ENCODE data around the gene RXRB.

RXRB gene

GRCh38 chr6:33168284-33168601, 32.2 kb downstream of the RXRB start:
- Histone ChIP-seq H3K9me3 (ENCODE audit: control insufficient read depth, low read length) (no peaks in the 10 kb centered on the region), H3K4me1 (no peaks in the 10 kb centered on the region), H3K27me3 (ENCODE audit: control insufficient read depth, insufficient read depth, low read length) (no peaks in the 10 kb centered on the region), H3K4me3 (ENCODE audit: low read depth, low read length) (no peak overlapping the region), H3K27ac (no peak overlapping the region), H3K79me2 (no peaks in the 10 kb centered on the region), H3K36me3 (ENCODE audit: control insufficient read depth, insufficient read depth, low read length) (no peaks in the 10 kb centered on the region), H3K9ac (no peak overlapping the region), H3K4me2 (ENCODE audit: low read length) (no peak overlapping the region), H2AFZ (no peak overlapping the region)
- TF ChIP-seq, protein P1, sequence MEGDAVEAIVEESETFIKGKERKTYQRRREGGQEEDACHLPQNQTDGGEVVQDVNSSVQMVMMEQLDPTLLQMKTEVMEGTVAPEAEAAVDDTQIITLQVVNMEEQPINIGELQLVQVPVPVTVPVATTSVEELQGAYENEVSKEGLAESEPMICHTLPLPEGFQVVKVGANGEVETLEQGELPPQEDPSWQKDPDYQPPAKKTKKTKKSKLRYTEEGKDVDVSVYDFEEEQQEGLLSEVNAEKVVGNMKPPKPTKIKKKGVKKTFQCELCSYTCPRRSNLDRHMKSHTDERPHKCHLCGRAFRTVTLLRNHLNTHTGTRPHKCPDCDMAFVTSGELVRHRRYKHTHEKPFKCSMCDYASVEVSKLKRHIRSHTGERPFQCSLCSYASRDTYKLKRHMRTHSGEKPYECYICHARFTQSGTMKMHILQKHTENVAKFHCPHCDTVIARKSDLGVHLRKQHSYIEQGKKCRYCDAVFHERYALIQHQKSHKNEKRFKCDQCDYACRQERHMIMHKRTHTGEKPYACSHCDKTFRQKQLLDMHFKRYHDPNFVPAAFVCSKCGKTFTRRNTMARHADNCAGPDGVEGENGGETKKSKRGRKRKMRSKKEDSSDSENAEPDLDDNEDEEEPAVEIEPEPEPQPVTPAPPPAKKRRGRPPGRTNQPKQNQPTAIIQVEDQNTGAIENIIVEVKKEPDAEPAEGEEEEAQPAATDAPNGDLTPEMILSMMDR (IDR thresholded peaks at IDR 0.05), result no peak

GRCh38 chr6:33167374-33168283, 32.8 kb downstream of the RXRB start:
- no peak overlapping the region for H3K9ac ChIP-seq
- no peak overlapping the region for H3K4me2 ChIP-seq (ENCODE audit: low read length)
- H3K27ac ChIP-seq, result no peak overlapping the region
- TF ChIP-seq, protein P1 (IDR thresholded peaks at IDR 0.05), result no peak
- no peaks in the 10 kb centered on the region for H3K79me2 ChIP-seq
- no peaks in the 10 kb centered on the region for H3K4me1 ChIP-seq
- H3K36me3 ChIP-seq (ENCODE audit: control insufficient read depth, insufficient read depth, low read length), result no peaks in the 10 kb centered on the region
- no peaks in the 10 kb centered on the region for H3K27me3 ChIP-seq (ENCODE audit: control insufficient read depth, insufficient read depth, low read length)
- H3K9me3 ChIP-seq (ENCODE audit: control insufficient read depth, low read length), result no peaks in the 10 kb centered on the region
- no peak overlapping the region for H2AFZ ChIP-seq
- no peak overlapping the region for H3K4me3 ChIP-seq (ENCODE audit: low read depth, low read length)

DNA sequence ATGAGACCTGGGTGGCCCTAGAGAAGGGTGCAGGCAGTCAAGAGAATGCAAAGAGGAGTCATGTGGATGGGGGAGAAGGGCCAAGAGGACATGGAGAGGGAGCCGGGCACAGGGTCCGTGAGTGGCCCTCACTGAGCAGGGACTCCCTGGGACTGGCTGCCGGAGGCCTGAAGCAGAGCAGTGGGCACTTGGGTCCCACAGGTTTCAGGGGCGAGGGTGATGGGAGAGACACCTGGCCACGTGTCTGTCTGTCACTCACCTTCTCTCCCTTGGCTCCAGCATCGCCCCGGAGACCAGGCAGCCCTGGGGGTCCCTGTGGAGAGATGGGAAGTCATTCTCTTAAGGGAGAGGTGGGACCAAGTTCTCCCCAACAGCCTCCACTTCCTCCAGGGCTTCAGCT, 33.7 kb downstream of the RXRB start:
- no peak overlapping the region for H3K9ac ChIP-seq
- no peak overlapping the region for H3K4me3 ChIP-seq (ENCODE audit: low read depth, low read length)
- no peaks in the 10 kb centered on the region for H3K36me3 ChIP-seq (ENCODE audit: control insufficient read depth, insufficient read depth, low read length)
- H2AFZ ChIP-seq, result no peak overlapping the region
- H3K27me3 ChIP-seq (ENCODE audit: control insufficient read depth, insufficient read depth, low read length), result no peaks in the 10 kb centered on the region
- H3K27ac ChIP-seq, result no peak overlapping the region
- no peak overlapping the region for H3K4me2 ChIP-seq (ENCODE audit: low read length)
- TF ChIP-seq, protein P1 (IDR thresholded peaks at IDR 0.05), result no peak
- no peaks in the 10 kb centered on the region for H3K79me2 ChIP-seq
- no peaks in the 10 kb centered on the region for H3K4me1 ChIP-seq
- no peaks in the 10 kb centered on the region for H3K9me3 ChIP-seq (ENCODE audit: control insufficient read depth, low read length)

DNA sequence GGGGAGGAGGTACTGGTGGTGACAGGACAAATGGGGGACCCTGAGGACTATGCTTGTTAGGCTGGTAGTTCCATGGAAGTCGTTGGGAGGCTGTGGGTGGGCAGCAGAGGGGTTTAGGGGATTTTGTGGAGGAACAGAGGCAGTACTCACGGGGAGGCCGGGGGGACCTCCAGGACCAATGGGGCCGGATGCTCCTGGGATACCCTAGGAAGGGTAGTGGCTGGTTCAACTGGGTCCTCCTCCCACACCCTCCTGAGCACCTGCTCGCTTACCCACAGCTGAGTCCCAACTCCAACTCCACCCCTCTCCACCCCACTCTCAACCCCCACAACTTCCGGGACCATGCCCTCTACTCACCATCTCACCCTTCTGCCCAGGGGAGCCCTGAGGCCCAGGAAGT, 34.1 kb downstream of the RXRB start:
- H3K9me3 ChIP-seq (ENCODE audit: control insufficient read depth, low read length), result no peaks in the 10 kb centered on the region
- no peaks in the 10 kb centered on the region for H3K4me1 ChIP-seq
- H3K9ac ChIP-seq, result no peak overlapping the region
- H3K27me3 ChIP-seq (ENCODE audit: control insufficient read depth, insufficient read depth, low read length), result no peaks in the 10 kb centered on the region
- H3K79me2 ChIP-seq, result no peaks in the 10 kb centered on the region
- no peaks in the 10 kb centered on the region for H3K36me3 ChIP-seq (ENCODE audit: control insufficient read depth, insufficient read depth, low read length)
- TF ChIP-seq, protein P1 (IDR thresholded peaks at IDR 0.05), result no peak
- no peak overlapping the region for H3K4me3 ChIP-seq (ENCODE audit: low read depth, low read length)
- H2AFZ ChIP-seq, result no peak overlapping the region
- H3K4me2 ChIP-seq (ENCODE audit: low read length), result no peak overlapping the region
- H3K27ac ChIP-seq, result no peak overlapping the region

All from parathyroid adenoma (tissue), 2 donors.